H1 (cell line): ENCODE results near the gene RNF10.

Source experiments
- POLR2AphosphoS5 ChIP-seq: IDR thresholded peaks from 2 replicates; pipeline ENCODE4 v1.6.1; 2011; ENCODE audit warnings: low read depth, low read length
- SIN3A ChIP-seq, 2 experiments: IDR thresholded peaks in 1 of 2; conservative IDR thresholded peaks in 1 of 2; 2 replicates each; pipeline ENCODE4 v1.6.1; 2011 to 2012; ENCODE audit warnings: low read length in 2 of 2, improper control_type of control experiment in 1 of 2, low read depth in 1 of 2, mild to moderate bottlenecking in 1 of 2

DNA sequence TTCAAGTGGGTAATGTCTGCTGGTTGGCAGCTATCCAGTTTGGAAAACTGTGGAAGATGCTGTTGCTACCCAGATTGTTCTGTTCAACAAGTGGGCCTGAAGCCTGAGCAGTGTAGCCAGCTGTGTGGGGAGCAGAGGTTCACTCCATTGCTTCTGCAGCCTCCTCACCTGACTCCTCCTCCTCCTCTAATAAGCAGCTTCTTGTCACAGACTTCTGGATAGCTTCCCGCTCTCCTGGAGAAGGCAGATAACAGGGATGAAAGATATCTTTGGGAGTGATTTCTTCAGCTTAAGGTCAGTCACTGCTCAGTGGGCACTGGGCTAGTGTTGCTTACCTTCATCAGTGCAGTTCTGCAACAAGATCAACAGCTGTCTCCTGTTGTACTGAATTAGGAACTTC lies 45.0 kb downstream of the RNF10 start:
- TF ChIP-seq SIN3A (conservative IDR thresholded peaks at IDR 0.05 in 1 of 2, IDR thresholded peaks at IDR 0.05 in 1 of 2; ENCODE audit: low read depth in 1 of 2, low read length in 2 of 2) (no peak), POLR2AphosphoS5 (no peak)
